GM12874 (cell line): ENCODE results near the gene SLC13A4.

Experiments
- TF ChIP-seq, protein P1 (sequence below): IDR thresholded peaks from 2 replicates; pipeline ENCODE4 v1.5.1; 2011; ENCODE audit warnings: low read depth, mild to moderate bottlenecking, control low read depth, low read length, moderate library complexity; ENCODE audit not compliant: insufficient read depth

Gene SLC13A4

DNA sequence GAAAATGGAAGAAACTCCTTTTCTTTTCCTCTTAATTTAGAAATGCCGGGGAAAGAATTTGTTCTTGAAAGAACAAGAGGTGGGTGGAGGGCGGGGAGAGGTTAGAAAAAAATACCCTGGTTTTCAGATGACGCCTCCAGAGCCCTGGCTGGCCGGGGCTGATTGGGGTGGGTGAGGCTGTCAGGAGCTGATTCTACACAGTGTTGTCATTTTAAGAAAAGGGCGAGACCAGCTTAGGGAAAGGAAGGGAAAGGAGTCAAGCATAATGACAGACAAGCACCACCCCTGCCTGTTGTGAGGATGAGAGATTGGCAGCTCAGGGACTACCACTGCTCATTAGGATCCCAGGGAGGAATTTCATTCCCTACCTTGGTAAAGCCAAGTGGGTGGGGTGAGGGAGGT lies 30.5 kb upstream of the SLC13A4 start:
- TF ChIP-seq, protein P1, sequence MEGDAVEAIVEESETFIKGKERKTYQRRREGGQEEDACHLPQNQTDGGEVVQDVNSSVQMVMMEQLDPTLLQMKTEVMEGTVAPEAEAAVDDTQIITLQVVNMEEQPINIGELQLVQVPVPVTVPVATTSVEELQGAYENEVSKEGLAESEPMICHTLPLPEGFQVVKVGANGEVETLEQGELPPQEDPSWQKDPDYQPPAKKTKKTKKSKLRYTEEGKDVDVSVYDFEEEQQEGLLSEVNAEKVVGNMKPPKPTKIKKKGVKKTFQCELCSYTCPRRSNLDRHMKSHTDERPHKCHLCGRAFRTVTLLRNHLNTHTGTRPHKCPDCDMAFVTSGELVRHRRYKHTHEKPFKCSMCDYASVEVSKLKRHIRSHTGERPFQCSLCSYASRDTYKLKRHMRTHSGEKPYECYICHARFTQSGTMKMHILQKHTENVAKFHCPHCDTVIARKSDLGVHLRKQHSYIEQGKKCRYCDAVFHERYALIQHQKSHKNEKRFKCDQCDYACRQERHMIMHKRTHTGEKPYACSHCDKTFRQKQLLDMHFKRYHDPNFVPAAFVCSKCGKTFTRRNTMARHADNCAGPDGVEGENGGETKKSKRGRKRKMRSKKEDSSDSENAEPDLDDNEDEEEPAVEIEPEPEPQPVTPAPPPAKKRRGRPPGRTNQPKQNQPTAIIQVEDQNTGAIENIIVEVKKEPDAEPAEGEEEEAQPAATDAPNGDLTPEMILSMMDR, result no peak

DNA sequence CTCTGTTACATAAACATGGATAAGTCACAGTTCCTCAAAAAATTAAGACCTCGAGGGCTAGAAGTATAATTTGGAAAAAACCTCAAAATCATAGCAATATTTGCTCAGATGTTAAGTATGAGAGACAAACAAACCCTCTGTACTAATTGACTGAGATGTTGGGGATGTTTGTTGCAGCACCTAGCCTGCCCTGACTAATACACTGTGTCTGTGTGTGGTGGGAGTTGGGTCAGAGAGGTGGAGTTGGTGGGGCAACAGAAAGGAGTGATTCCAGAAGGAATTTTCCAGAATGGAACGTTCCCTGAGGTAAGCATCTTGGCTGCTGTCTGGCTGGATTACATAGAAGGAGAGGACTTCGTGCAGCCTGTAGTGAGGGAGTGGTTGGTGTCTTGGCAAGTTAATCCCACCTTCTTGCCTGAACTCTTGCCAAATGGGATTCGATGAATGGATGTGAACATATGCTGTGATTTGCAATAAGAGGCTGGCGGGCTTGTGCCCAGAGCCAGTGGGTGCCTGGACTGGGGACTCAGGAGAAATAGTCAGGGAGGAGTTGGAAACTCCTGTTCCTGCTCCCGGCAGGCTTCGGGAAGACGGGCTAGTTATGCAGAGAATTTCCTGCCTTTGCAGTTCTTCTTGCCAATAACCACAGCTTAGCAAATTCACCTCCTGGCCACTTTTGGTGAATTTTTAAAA lies 29.9 kb upstream of the SLC13A4 start:
- TF ChIP-seq, protein P1, result no peak

DNA sequence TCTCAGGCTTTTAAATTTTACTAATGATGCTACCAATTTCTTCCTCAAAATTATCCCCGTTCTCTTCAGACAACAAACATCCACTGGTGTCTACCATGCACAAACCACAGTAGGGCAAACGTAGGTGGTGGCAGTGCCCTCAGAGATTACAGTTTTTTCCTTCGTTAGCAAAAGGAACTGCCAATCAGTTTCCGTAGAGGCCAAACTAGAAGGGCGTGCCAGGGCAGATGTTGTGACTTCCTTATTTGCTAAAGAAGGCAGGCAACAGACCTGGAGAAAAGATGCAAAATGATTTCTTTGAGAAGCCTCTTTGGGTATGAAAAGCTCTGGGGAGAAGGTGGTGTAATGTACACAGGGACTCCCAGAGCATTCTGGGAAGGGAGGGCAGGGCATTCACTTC lies 28.2 kb upstream of the SLC13A4 start:
- TF ChIP-seq, protein P1, result no peak

DNA sequence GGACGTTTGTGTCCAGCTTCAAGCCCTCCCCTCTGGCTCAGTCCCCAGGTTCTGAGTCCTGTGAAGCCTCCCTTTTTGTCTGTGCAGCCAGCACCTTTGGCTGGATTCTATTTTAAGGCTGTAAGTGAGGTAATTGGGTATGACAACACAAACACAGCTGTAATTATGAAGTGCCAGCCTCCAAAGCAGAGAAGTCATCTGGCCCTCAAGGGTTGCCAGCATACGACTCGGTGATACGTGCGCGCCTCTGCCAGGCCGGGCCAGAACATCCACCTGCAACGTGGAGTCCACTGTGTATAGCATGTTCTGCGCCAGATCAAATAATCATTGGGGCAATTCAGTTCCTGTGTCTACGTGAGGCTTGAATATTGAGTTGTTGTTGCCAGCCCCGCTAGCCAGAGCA lies 27.4 kb upstream of the SLC13A4 start:
- TF ChIP-seq, protein P1, result no peak

DNA sequence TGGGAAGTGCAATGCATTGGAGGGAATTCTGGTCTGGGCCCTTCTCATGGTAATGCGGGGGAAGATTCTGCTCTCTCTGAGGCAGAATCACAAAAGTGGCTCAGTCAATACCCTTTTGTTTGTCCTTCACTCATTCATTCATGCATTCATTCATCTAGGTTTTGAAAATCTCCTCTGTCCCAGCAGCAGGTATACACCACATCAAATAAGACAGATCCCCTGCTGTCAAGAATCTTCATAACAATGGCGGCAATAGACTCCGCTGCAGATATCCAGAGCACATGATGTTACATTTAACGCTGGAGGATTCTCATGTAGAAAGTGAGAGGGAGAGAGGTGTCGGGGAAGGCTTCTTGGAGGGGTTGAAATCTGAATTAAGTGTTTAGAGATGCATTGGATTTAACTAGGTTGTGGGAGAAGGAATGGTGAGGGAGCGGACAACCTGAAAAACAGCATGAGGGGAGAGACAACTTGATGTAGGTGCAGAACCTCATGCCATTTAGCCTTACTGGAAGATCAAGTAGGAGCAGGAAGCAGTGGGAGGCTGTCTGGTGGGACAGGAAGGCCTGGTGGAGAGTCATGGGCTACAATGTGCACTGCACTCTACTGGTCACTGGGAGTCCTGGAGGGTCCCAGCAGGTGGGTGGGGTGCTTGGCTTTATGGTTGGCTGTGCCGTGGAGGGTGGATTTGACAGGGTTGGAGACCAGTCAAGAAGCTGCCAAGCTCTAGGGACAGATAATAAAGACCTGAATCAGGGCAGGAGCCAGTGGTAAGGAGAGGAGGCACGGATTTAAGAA lies 25.8 kb upstream of the SLC13A4 start:
- TF ChIP-seq, protein P1, result no peak

DNA sequence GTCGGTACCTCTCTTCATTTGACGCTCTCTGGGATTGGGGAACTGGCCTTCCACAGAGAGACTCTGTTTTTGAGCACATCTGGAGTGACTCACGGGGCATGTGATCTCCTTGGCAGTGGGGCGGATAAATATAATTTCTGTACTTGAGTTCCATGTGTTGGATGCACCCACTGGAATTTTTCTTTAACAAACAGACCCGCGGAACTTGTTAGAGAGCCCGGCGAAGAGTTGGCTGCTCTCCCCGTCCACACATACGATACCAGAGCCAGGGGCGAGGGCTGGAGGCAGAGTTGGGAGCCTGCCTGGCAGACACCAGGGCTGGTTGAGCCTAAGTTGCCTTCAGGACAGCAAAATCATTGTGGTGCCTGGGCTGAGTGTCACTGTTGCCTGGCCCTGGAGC lies 20.8 kb upstream of the SLC13A4 start, which contains the start of gene FAM180A:
Gene FAM180A, minus strand, starts transcription at position 44 of the 400 bp plus-strand sequence. CDS start 233 bp downstream, outside the sequence.
- TF ChIP-seq, protein P1, result no peak

DNA sequence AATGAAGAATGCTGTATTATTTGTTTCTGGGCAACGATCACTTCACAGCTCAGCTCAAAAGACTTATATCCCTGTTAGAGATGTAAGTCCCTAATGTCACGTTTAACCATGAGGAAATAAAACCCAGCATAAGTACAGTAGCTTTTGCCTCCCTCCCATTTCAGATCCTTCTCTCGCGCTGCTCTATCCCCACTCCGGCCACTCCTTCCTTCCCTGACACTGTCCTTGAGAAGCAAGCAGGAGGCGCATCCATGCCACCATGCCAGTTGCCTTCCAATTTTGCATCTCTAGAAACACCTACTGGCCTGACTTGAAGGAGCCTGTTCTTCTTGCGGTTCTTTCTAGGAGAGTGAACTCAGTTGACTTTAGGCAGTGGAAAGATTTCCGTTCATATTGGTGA lies 19.4 kb upstream of the SLC13A4 start:
- TF ChIP-seq, protein P1, result no peak
